Vagina (tissue), 2 donors: ENCODE results near the gene VRK1.

ENCODE experiments used
- CTCF ChIP-seq, 3 experiments: fragments of 450-650 bp in 2 of 3; fragments of 200-600 bp in 1 of 3; sonication (generic) in 1 of 3; IDR thresholded peaks; one replicate each; pipeline ENCODE4 v1.5.1; 2017 to 2019; ENCODE audit warnings: antibody characterized with exemption in 3 of 3, mild to moderate bottlenecking in 2 of 3, moderate library complexity in 2 of 3
- POLR2A ChIP-seq, 2 donors: fragments of 450-650 bp; IDR thresholded peaks; one replicate each; pipeline ENCODE4 v1.6.1; 2017; ENCODE audit warnings: antibody characterized with exemption in 2 of 2, mild to moderate bottlenecking in 2 of 2, moderate library complexity in 2 of 2

GRCh38 chr14:96776791-96777190 is 20.4 kb upstream of the VRK1 start:
- TF ChIP-seq CTCF (IDR thresholded peaks at IDR 0.05) (no peak), POLR2A (IDR thresholded peaks at IDR 0.05) (no peak)
